ENCODE results near the gene SNX32. TPM values are rescaled to one million over a fixed set of nuclear protein-coding genes. Genes with fewer than 3 reads are reported as not detected.
A peak's percentile ranks its signal among the peaks of the same experiment; 100 is the strongest.

Gene SNX32
- total and polyA plus RNA-seq, 8 donors: 0.12 to 0.75 (median 0.29) TPM; not detected in 2

- no peak overlapping the region for H3K4me3 ChIP-seq
- no peaks in the 10 kb centered on the region for H3K9me3 ChIP-seq
- ATAC-seq (no peak), FAIRE-seq (no peak), DNase-seq (peak in 1 of 6 donors; percentile 19)
- peaks cover 0 to 4% (median 0%) of the 10 kb centered on the region in 3 donors for H3K36me3 ChIP-seq
- intact Hi-C loops (cut with DNase I): loop anchor here in 1 of 3 donors (5.0 kb wide), 2 partner anchors 101 to 174 kb away; partner anchors contain the start of gene KAT5
- no peaks in the 10 kb centered on the region for H3K27me3 ChIP-seq
- no peak for TF ChIP-seq CTCF (IDR thresholded peaks at IDR 0.05)
- peaks cover 4 to 19% (median 7%) of the 10 kb centered on the region in 3 donors for H3K4me1 ChIP-seq
- 90 to 94% methylated on average over 12 of the region's 12 CpGs for WGBS, 2 donors
- no peak overlapping the region for H3K27ac ChIP-seq
These were observed 52.2 kb downstream of the SNX32 start for GRCh38 chr11:65885808-65886536.

GRCh38 chr11:65886826-65887722, 53.3 kb downstream of the SNX32 start:
- no peaks in the 10 kb centered on the region for H3K9me3 ChIP-seq
- H3K36me3 ChIP-seq: peaks cover 0 to 4% (median 0%) of the 10 kb centered on the region in 3 donors
- no peaks in the 10 kb centered on the region for H3K27me3 ChIP-seq
- WGBS, 2 donors: 76 to 88% methylated on average over 14 of the region's 14 CpGs
- peaks cover 7 to 29% (median 11%) of the 10 kb centered on the region in 3 donors for H3K4me1 ChIP-seq
- no peak for TF ChIP-seq CTCF (IDR thresholded peaks at IDR 0.05)
- intact Hi-C loops (cut with DNase I): loop anchor here in 1 of 3 donors (5.0 kb wide), 2 partner anchors 100 to 175 kb away; partner anchors contain the start of gene KAT5
- peak overlapping the region in 2 of 4 donors; percentile 66 to 82 for H3K4me3 ChIP-seq
- FAIRE-seq (no peak), ATAC-seq (no peak), DNase-seq (peak in 2 of 6 donors; percentile 63 to 65)
- peak overlapping the region in 2 of 4 donors; percentile 91 to 93 for H3K27ac ChIP-seq

- Histone ChIP-seq H3K4me3 (peak overlapping the region; percentile 65 to 82 (median 66)), H3K27ac (peak overlapping the region; percentile 63 to 93 (median 86)), H3K27me3 (no peaks in the 10 kb centered on the region), H3K9me3 (no peaks in the 10 kb centered on the region), H3K36me3 (peaks cover 0 to 4% (median 0%) of the 10 kb centered on the region in 3 donors), H3K4me1 (peaks cover 7 to 31% (median 11%) of the 10 kb centered on the region in 3 donors)
- DNase-seq (no peak), FAIRE-seq (no peak), ATAC-seq (peak in 2 of 4 donors; percentile 0)
- intact Hi-C loops (cut with DNase I): loop anchor here in 1 of 3 donors (5.0 kb wide), 2 partner anchors 100 to 175 kb away; partner anchors contain the start of gene KAT5
- WGBS, 2 donors: 4 to 7% methylated on average over 23 of the region's 23 CpGs
- TF ChIP-seq CTCF (IDR thresholded peaks at IDR 0.05): no peak
These were observed 54.0 kb downstream of the SNX32 start for GRCh38 chr11:65887723-65888162.

- Histone ChIP-seq H3K4me1 (peaks cover 7 to 31% (median 11%) of the 10 kb centered on the region in 3 donors), H3K4me3 (peak within 1 kb of the TSS; percentile 65 to 82 (median 66)), H3K27ac (peak within 1 kb of the TSS; percentile 63 to 93 (median 86)), H3K9me3 (no peaks in the 10 kb centered on the region), H3K27me3 (no peaks in the 10 kb centered on the region), H3K36me3 (peaks cover 0 to 4% (median 0%) of the 10 kb centered on the region in 3 donors)
- peak; percentile 75 to 90 (median 90) for TF ChIP-seq CTCF (IDR thresholded peaks at IDR 0.05)
- DNase-seq (peak; percentile 97 to 99 (median 98)), FAIRE-seq (no peak), ATAC-seq (peak; percentile 84 to 89 (median 85))
- 0% methylated on average over 40 to 57 of the region's 57 CpGs for WGBS, 2 donors
- intact Hi-C loops (cut with DNase I): loop anchor here in 1 of 3 donors (5.0 kb wide), 2 partner anchors 99 to 176 kb away; partner anchors contain the start of gene KAT5
These were observed 54.5 kb downstream of the SNX32 start, which contains the start of gene FIBP for GRCh38 chr11:65888163-65888814. TSS of gene FIBP (minus strand) at chr11:65888471. CDS start at chr11:65888418, 53 bp downstream.
